GM12878 (cell line): ENCODE results near the gene ACER3.

Experiments used
- HCFC1 ChIP-seq: fragments of 150-350 bp; IDR thresholded peaks from 2 replicates; pipeline ENCODE4 v1.6.1; 2014; ENCODE audit warnings: low read length
- POLR2A ChIP-seq: IDR thresholded peaks from 2 replicates; pipeline ENCODE4 v1.6.1; 2011; ENCODE audit warnings: low read depth, mild to moderate bottlenecking, low read length
- POLR2AphosphoS5 ChIP-seq: IDR thresholded peaks from 2 replicates; pipeline ENCODE4 v1.6.1; 2011; ENCODE audit warnings: mild to moderate bottlenecking, low read length, inconsistent platforms
- TF ChIP-seq, protein P1 (sequence below), 3 experiments: IDR thresholded peaks in 2 of 3; conservative IDR thresholded peaks in 1 of 3; 2 replicates each; pipeline ENCODE4 v1.5.1; 2011; ENCODE audit warnings: low read depth in 3 of 3, low read length in 3 of 3, mild to moderate bottlenecking in 3 of 3, control low read depth in 2 of 3, moderate library complexity in 2 of 3, inconsistent platforms in 1 of 3, mixed read lengths in 1 of 3; ENCODE audit not compliant: control insufficient read depth in 2 of 3, insufficient read depth in 1 of 3; ENCODE audit errors: extremely low read depth in 1 of 3

DNA sequence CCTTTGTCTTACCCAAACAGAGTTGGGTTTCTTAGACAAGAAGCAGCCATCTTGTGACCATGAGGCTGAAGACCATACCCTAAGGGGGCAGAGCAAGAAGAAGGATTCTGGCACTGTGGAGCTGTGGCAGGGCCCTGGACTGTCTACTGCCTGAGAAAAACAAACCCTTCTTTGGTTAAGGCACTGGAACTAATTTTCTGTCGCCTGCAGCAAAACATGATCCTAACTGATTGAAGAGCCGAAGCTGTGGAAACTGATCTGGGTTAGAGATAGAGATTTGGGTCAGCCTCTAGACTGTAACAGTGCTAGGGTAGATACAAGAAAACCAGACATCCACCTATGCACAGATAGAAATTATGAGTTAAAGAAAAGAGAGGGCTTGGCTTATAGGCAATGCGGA lies 11.3 kb upstream of the ACER3 start:
- TF ChIP-seq HCFC1 (no peak), POLR2AphosphoS5 (no peak), POLR2A (no peak)
- TF ChIP-seq, protein P1, sequence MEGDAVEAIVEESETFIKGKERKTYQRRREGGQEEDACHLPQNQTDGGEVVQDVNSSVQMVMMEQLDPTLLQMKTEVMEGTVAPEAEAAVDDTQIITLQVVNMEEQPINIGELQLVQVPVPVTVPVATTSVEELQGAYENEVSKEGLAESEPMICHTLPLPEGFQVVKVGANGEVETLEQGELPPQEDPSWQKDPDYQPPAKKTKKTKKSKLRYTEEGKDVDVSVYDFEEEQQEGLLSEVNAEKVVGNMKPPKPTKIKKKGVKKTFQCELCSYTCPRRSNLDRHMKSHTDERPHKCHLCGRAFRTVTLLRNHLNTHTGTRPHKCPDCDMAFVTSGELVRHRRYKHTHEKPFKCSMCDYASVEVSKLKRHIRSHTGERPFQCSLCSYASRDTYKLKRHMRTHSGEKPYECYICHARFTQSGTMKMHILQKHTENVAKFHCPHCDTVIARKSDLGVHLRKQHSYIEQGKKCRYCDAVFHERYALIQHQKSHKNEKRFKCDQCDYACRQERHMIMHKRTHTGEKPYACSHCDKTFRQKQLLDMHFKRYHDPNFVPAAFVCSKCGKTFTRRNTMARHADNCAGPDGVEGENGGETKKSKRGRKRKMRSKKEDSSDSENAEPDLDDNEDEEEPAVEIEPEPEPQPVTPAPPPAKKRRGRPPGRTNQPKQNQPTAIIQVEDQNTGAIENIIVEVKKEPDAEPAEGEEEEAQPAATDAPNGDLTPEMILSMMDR (IDR thresholded peaks at IDR 0.05 in 2 of 3, conservative IDR thresholded peaks at IDR 0.05 in 1 of 3; ENCODE audit: control insufficient read depth in 2 of 3, extremely low read depth in 1 of 3, insufficient read depth in 1 of 3, low read depth in 3 of 3, low read length in 3 of 3) = no peak
